Parathyroid adenoma (tissue), 2 donors: ENCODE measurements around the gene DHRS4L2.
"Not testable (repeated sequence)": the region's sequence is repeated elsewhere in the genome, so short reads cannot be mapped to it uniquely, and the experiment has no call there.

ENCODE experiments used
- H2AFZ ChIP-seq: fragments of 300-600 bp; sonication (generic); one replicate; pipeline ENCODE4 v1.7.0; 2017; ENCODE audit warnings: antibody characterized with exemption, mild to moderate bottlenecking
- H3K27ac ChIP-seq: fragments of 300-600 bp; sonication (generic); one replicate; pipeline ENCODE4 v1.7.0; 2017
- H3K27me3 ChIP-seq: fragments of 300-600 bp; sonication (generic); one replicate; pipeline ENCODE4 v1.7.0; 2017; ENCODE audit warnings: low read length; ENCODE audit not compliant: control insufficient read depth, insufficient read depth
- H3K36me3 ChIP-seq: fragments of 300-600 bp; sonication (generic); one replicate; pipeline ENCODE4 v1.7.0; 2017; ENCODE audit warnings: low read length; ENCODE audit not compliant: control insufficient read depth, insufficient read depth
- H3K4me1 ChIP-seq: fragments of 300-600 bp; sonication (generic); one replicate; pipeline ENCODE4 v1.7.0; 2017; ENCODE audit warnings: control low read depth
- H3K4me2 ChIP-seq: fragments of 300-600 bp; sonication (generic); one replicate; pipeline ENCODE4 v1.7.0; 2017; ENCODE audit warnings: low read length
- H3K4me3 ChIP-seq: fragments of 300-600 bp; sonication (generic); one replicate; pipeline ENCODE4 v1.7.0; 2017; ENCODE audit warnings: low read depth, low read length
- H3K79me2 ChIP-seq: fragments of 300-600 bp; sonication (generic); one replicate; pipeline ENCODE4 v1.7.0; 2017; ENCODE audit warnings: control low read depth
- H3K9ac ChIP-seq: fragments of 300-600 bp; sonication (generic); one replicate; pipeline ENCODE4 v1.7.0; 2017; ENCODE audit warnings: mild to moderate bottlenecking
- H3K9me3 ChIP-seq: fragments of 300-600 bp; sonication (generic); one replicate; pipeline ENCODE4 v1.7.0; 2017; ENCODE audit warnings: low read length; ENCODE audit not compliant: control insufficient read depth
- CTCF ChIP-seq: fragments of 300-600 bp; sonication (generic); IDR thresholded peaks from one replicate; pipeline ENCODE4 v1.7.0; 2017; ENCODE audit warnings: antibody characterized with exemption, mild to moderate bottlenecking
- donor health status: primary hyperparathyroidism.

Gene DHRS4L2

GRCh38 chr14:23950411-23951135, 38.2 kb upstream of the DHRS4L2 start:
- H3K27me3 ChIP-seq = no peaks in the 10 kb centered on the region
- no peak overlapping the region for H2AFZ ChIP-seq
- H3K4me2 ChIP-seq = no peak overlapping the region
- no peak overlapping the region for H3K27ac ChIP-seq
- H3K79me2 ChIP-seq = peaks cover 42% of the 10 kb centered on the region
- H3K4me3 ChIP-seq = no peak overlapping the region
- TF ChIP-seq CTCF = no peak
- H3K4me1 ChIP-seq = peaks cover 12% of the 10 kb centered on the region
- no peaks in the 10 kb centered on the region for H3K36me3 ChIP-seq
- no peak overlapping the region for H3K9ac ChIP-seq
- H3K9me3 ChIP-seq = no peaks in the 10 kb centered on the region

GRCh38 chr14:23951136-23951466, 37.6 kb upstream of the DHRS4L2 start:
- not testable (repeated sequence) for H3K27me3 ChIP-seq, H3K9ac ChIP-seq, H3K27ac ChIP-seq, H3K36me3 ChIP-seq, H3K4me3 ChIP-seq, H3K4me2 ChIP-seq, H2AFZ ChIP-seq, H3K9me3 ChIP-seq
- H3K79me2 ChIP-seq = peaks cover 38% of the 10 kb centered on the region
- peaks cover 12% of the 10 kb centered on the region for H3K4me1 ChIP-seq

- no peaks in the 10 kb centered on the region for H3K9me3 ChIP-seq
- H3K27ac ChIP-seq = peak overlapping the region; percentile 86
- H3K4me2 ChIP-seq = no peak overlapping the region
- H3K9ac ChIP-seq = no peak overlapping the region
- no peaks in the 10 kb centered on the region for H3K36me3 ChIP-seq
- H3K4me1 ChIP-seq = peaks cover 12% of the 10 kb centered on the region
- no peak overlapping the region for H3K4me3 ChIP-seq
- no peak overlapping the region for H2AFZ ChIP-seq
- no peaks in the 10 kb centered on the region for H3K27me3 ChIP-seq
- H3K79me2 ChIP-seq = peaks cover 35% of the 10 kb centered on the region
- no peak for TF ChIP-seq CTCF
These were observed 37.0 kb upstream of the DHRS4L2 start for GRCh38 chr14:23951590-23952201.

GRCh38 chr14:23953116-23953463, 35.6 kb upstream of the DHRS4L2 start:
- H3K27me3 ChIP-seq, H3K36me3 ChIP-seq, H3K9me3 ChIP-seq: not testable (repeated sequence)
- peak overlapping the region; percentile 86 for H3K27ac ChIP-seq
- H3K79me2 ChIP-seq = peaks cover 22% of the 10 kb centered on the region
- peak overlapping the region; percentile 93 for H3K4me2 ChIP-seq
- peak overlapping the region; percentile 88 for H2AFZ ChIP-seq
- peak overlapping the region; percentile 47 for H3K9ac ChIP-seq
- peaks cover 12% of the 10 kb centered on the region for H3K4me1 ChIP-seq
- peak overlapping the region; percentile 81 for H3K4me3 ChIP-seq

GRCh38 chr14:23953464-23954278, 35.1 kb upstream of the DHRS4L2 start, which contains the start of gene DHRS4:
Gene DHRS4, plus strand, starts transcription at chr14:23953770. Its CDS starts 19 bp downstream, at chr14:23953789.
- TF ChIP-seq CTCF = peak; percentile 94
- peak within 1 kb of the TSS; percentile 93 for H3K4me2 ChIP-seq
- H3K9ac ChIP-seq = peak within 1 kb of the TSS; percentile 47
- peak within 1 kb of the TSS; percentile 88 for H2AFZ ChIP-seq
- H3K4me1 ChIP-seq = peaks cover 12% of the 10 kb centered on the region
- H3K79me2 ChIP-seq = peaks cover 21% of the 10 kb centered on the region
- H3K4me3 ChIP-seq = peak within 1 kb of the TSS; percentile 81
- H3K9me3 ChIP-seq = no peaks in the 10 kb centered on the region
- peak within 1 kb of the TSS; percentile 86 for H3K27ac ChIP-seq
- no peaks in the 10 kb centered on the region for H3K36me3 ChIP-seq
- H3K27me3 ChIP-seq = no peaks in the 10 kb centered on the region

GRCh38 chr14:23954279-23954614, 34.5 kb upstream of the DHRS4L2 start:
- peak overlapping the region; percentile 86 for H3K27ac ChIP-seq
- H3K4me3 ChIP-seq = peak overlapping the region; percentile 81
- not testable (repeated sequence) for H3K36me3 ChIP-seq, H3K27me3 ChIP-seq, H3K9me3 ChIP-seq
- peak overlapping the region; percentile 47 for H3K9ac ChIP-seq
- peak overlapping the region; percentile 93 for H3K4me2 ChIP-seq
- peaks cover 12% of the 10 kb centered on the region for H3K4me1 ChIP-seq
- peaks cover 18% of the 10 kb centered on the region for H3K79me2 ChIP-seq
- H2AFZ ChIP-seq = peak overlapping the region; percentile 88

- H3K9ac ChIP-seq, H3K9me3 ChIP-seq, H3K27me3 ChIP-seq, H3K36me3 ChIP-seq: not testable (repeated sequence)
- Histone ChIP-seq H3K4me3 (peak overlapping the region; percentile 81), H3K4me1 (peaks cover 12% of the 10 kb centered on the region), H3K4me2 (peak overlapping the region; percentile 93), H2AFZ (peak overlapping the region; percentile 74), H3K27ac (peak overlapping the region; percentile 86), H3K79me2 (peaks cover 18% of the 10 kb centered on the region)
These were observed 33.8 kb upstream of the DHRS4L2 start for GRCh38 chr14:23954965-23955364.

- H3K4me2 ChIP-seq, H3K36me3 ChIP-seq, H3K9ac ChIP-seq, H3K27ac ChIP-seq, H2AFZ ChIP-seq, H3K9me3 ChIP-seq, H3K27me3 ChIP-seq, H3K4me3 ChIP-seq: not testable (repeated sequence)
- Histone ChIP-seq H3K4me1 (peaks cover 12% of the 10 kb centered on the region), H3K79me2 (peaks cover 12% of the 10 kb centered on the region)
These were observed 32.9 kb upstream of the DHRS4L2 start for GRCh38 chr14:23955811-23956210.
